HepG2 (cell line): Measurements from ENCODE around the gene IRF2BPL. TPM values are rescaled to one million over a fixed set of nuclear protein-coding genes. Genes with fewer than 3 reads are reported as not detected.

Source experiments
- FOSL2 ChIP-seq: sonication (generic); formaldehyde crosslinking; IDR thresholded peaks from 2 replicates; pipeline ENCODE4 v1.4.0; 2020; ENCODE audit warnings: missing genetic modification reagents
- HDAC2 ChIP-seq: sonication (generic); formaldehyde crosslinking; IDR thresholded peaks from 2 replicates; pipeline ENCODE4 v1.4.0; 2020; ENCODE audit warnings: missing genetic modification reagents
- KDM1A ChIP-seq: IDR thresholded peaks from 2 replicates; pipeline ENCODE4 v1.6.1; 2016; ENCODE audit warnings: missing compliant biosample characterization
- KDM5A ChIP-seq: fragments of 200-600 bp; sonication (generic); IDR thresholded peaks from 2 replicates; pipeline ENCODE4 v1.7.0; 2018; ENCODE audit warnings: antibody characterized with exemption, mild to moderate bottlenecking, low read length, borderline replicate concordance
- KLF6 ChIP-seq: IDR thresholded peaks from 2 replicates; pipeline ENCODE4 v1.8.0; 2016; ENCODE audit warnings: missing biosample characterization, missing genetic modification reagents
- NR2F1 ChIP-seq, 2 experiments: fragments of 450-650 bp in 1 of 2; formaldehyde crosslinking in 1 of 2; IDR thresholded peaks; 2 replicates each; pipeline versions ENCODE4 v1.5.0 to v1.6.1; 2016 to 2020; ENCODE audit warnings: mild to moderate bottlenecking in 1 of 2, missing compliant biosample characterization in 1 of 2, missing genetic modification reagents in 1 of 2, moderate library complexity in 1 of 2
- POLR2AphosphoS5 ChIP-seq: IDR thresholded peaks from 2 replicates; pipeline ENCODE4 v1.6.1; 2012; ENCODE audit warnings: low read depth, low read length
- ZNF225 ChIP-seq: sonication (generic); formaldehyde crosslinking; IDR thresholded peaks from 2 replicates; pipeline ENCODE4 v1.4.0; 2020; ENCODE audit warnings: mild to moderate bottlenecking, missing genetic modification reagents
- ZNF263 ChIP-seq: sonication (generic); formaldehyde crosslinking; IDR thresholded peaks from 2 replicates; pipeline ENCODE4 v1.4.0; 2020; ENCODE audit warnings: missing genetic modification reagents
- ZNF720 ChIP-seq: sonication (generic); formaldehyde crosslinking; IDR thresholded peaks from 2 replicates; pipeline ENCODE4 v1.4.0; 2020; ENCODE audit warnings: missing genetic modification reagents
- polyA plus RNA-seq, 8 experiments: library from polyadenylated mRNA; depleted of rRNA in 3 of 8; stranded (reverse) in 7 of 8; unstranded in 1 of 8; fragments of >200 nt; fragmentation: Illumina TruSeq in 4 of 8; extraction: Trizol in 4 of 8; gene quantifications; 2 replicates each; pipeline versions ENCODE4 v1.2.1 to v1.2.3, GENCODE V29; 2011 to 2016; ENCODE audit warnings: low read depth in 4 of 8, missing spikeins in 1 of 8, mixed read lengths in 1 of 8; ENCODE audit not compliant: insufficient read depth in 1 of 8
- total RNA-seq, 5 experiments: library from RNA; depleted of rRNA; stranded (reverse); fragments of >200 nt; fragmentation: Illumina TruSeq; extraction: Trizol; gene quantifications; 2 replicates each; pipeline ENCODE4 v1.2.3, GENCODE V29; 2016; ENCODE audit warnings: low read depth in 1 of 5
- TF ChIP-seq, protein P1 (sequence below): sonication (generic); formaldehyde crosslinking; IDR thresholded peaks from 2 replicates; pipeline ENCODE4 v1.5.0; 2020; ENCODE audit warnings: mild to moderate bottlenecking, missing genetic modification reagents, borderline replicate concordance
- TF ChIP-seq, protein P2 (sequence below): sonication (generic); formaldehyde crosslinking; IDR thresholded peaks from 2 replicates; pipeline ENCODE4 v1.4.0; 2020; ENCODE audit warnings: missing genetic modification reagents
- TF ChIP-seq, protein P3 (sequence below): sonication (generic); formaldehyde crosslinking; IDR thresholded peaks from 2 replicates; pipeline ENCODE4 v1.4.0; 2020; ENCODE audit warnings: missing genetic modification reagents, borderline replicate concordance
- TF ChIP-seq, protein P4 (sequence below): sonication (generic); formaldehyde crosslinking; IDR thresholded peaks from 2 replicates; pipeline ENCODE4 v1.5.1; 2020; ENCODE audit warnings: mild to moderate bottlenecking, missing genetic modification reagents, borderline replicate concordance

The IRF2BPL gene
- total and polyA plus RNA-seq, 2 of the 13 experiments (the other 11 are each of a cell fraction or from before 2014, with no cell fraction given) = 6.6 to 8.4 TPM

DNA sequence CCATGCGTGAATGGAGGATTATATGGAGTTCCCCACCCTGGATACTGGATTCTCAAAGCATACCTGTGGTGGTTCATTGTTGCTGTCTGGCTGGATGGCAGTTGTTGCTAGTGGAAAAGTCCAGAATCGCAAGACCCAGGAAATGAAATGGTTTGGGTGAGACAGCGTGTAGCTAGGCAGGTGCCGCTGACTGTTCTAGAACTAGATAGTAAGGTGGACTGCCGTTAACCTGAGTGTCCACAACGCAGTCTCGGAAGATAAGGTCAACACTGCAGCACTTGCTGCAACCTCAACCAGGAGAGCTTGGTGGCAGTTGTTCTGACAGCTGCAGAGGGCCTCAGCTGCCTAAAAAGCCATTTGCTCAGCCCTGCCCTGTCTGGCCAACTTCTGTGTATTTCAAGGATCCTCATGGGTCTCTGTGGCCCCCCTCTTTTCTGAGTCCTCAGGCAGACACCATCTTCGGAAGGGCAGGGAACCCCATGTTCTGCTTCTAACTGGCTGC is 15.5 kb upstream of the IRF2BPL start (continued):
- TF ChIP-seq KLF6 (no peak), KDM1A (no peak), ZNF263 (CRISPR knock-in tag) (no peak), NR2F1 (CRISPR knock-in tag; IDR thresholded peaks at IDR 0.05) (no peak), ZNF225 (no peak), FOSL2 (CRISPR knock-in tag) (0 out of 2 replicates have a peak, but pooled peaks have one; percentile 6), HDAC2 (CRISPR knock-in tag) (no peak), ZNF720 (no peak), POLR2AphosphoS5 (no peak), KDM5A (no peak)
- TF ChIP-seq, protein P1, sequence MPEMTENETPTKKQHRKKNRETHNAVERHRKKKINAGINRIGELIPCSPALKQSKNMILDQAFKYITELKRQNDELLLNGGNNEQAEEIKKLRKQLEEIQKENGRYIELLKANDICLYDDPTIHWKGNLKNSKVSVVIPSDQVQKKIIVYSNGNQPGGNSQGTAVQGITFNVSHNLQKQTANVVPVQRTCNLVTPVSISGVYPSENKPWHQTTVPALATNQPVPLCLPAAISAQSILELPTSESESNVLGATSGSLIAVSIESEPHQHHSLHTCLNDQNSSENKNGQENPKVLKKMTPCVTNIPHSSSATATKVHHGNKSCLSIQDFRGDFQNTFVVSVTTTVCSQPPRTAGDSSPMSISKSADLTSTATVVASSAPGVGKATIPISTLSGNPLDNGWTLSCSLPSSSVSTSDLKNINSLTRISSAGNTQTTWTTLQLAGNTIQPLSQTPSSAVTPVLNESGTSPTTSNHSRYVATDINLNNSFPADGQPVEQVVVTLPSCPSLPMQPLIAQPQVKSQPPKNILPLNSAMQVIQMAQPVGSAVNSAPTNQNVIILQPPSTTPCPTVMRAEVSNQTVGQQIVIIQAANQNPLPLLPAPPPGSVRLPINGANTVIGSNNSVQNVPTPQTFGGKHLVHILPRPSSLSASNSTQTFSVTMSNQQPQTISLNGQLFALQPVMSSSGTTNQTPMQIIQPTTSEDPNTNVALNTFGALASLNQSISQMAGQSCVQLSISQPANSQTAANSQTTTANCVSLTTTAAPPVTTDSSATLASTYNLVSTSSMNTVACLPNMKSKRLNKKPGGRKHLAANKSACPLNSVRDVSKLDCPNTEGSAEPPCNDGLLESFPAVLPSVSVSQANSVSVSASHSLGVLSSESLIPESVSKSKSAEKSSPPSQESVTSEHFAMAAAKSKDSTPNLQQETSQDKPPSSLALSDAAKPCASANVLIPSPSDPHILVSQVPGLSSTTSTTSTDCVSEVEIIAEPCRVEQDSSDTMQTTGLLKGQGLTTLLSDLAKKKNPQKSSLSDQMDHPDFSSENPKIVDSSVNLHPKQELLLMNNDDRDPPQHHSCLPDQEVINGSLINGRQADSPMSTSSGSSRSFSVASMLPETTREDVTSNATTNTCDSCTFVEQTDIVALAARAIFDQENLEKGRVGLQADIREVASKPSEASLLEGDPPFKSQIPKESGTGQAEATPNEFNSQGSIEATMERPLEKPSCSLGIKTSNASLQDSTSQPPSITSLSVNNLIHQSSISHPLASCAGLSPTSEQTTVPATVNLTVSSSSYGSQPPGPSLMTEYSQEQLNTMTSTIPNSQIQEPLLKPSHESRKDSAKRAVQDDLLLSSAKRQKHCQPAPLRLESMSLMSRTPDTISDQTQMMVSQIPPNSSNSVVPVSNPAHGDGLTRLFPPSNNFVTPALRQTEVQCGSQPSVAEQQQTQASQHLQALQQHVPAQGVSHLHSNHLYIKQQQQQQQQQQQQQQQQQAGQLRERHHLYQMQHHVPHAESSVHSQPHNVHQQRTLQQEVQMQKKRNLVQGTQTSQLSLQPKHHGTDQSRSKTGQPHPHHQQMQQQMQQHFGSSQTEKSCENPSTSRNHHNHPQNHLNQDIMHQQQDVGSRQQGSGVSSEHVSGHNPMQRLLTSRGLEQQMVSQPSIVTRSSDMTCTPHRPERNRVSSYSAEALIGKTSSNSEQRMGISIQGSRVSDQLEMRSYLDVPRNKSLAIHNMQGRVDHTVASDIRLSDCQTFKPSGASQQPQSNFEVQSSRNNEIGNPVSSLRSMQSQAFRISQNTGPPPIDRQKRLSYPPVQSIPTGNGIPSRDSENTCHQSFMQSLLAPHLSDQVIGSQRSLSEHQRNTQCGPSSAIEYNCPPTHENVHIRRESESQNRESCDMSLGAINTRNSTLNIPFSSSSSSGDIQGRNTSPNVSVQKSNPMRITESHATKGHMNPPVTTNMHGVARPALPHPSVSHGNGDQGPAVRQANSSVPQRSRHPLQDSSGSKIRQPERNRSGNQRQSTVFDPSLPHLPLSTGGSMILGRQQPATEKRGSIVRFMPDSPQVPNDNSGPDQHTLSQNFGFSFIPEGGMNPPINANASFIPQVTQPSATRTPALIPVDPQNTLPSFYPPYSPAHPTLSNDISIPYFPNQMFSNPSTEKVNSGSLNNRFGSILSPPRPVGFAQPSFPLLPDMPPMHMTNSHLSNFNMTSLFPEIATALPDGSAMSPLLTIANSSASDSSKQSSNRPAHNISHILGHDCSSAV (CRISPR knock-in tag) = no peak
- TF ChIP-seq, protein P2, sequence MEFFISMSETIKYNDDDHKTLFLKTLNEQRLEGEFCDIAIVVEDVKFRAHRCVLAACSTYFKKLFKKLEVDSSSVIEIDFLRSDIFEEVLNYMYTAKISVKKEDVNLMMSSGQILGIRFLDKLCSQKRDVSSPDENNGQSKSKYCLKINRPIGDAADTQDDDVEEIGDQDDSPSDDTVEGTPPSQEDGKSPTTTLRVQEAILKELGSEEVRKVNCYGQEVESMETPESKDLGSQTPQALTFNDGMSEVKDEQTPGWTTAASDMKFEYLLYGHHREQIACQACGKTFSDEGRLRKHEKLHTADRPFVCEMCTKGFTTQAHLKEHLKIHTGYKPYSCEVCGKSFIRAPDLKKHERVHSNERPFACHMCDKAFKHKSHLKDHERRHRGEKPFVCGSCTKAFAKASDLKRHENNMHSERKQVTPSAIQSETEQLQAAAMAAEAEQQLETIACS (CRISPR knock-in tag) = no peak
- TF ChIP-seq, protein P3, sequence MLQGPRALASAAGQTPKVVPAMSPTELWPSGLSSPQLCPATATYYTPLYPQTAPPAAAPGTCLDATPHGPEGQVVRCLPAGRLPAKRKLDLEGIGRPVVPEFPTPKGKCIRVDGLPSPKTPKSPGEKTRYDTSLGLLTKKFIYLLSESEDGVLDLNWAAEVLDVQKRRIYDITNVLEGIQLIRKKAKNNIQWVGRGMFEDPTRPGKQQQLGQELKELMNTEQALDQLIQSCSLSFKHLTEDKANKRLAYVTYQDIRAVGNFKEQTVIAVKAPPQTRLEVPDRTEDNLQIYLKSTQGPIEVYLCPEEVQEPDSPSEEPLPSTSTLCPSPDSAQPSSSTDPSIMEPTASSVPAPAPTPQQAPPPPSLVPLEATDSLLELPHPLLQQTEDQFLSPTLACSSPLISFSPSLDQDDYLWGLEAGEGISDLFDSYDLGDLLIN (CRISPR knock-in tag) = no peak
- TF ChIP-seq, protein P4, sequence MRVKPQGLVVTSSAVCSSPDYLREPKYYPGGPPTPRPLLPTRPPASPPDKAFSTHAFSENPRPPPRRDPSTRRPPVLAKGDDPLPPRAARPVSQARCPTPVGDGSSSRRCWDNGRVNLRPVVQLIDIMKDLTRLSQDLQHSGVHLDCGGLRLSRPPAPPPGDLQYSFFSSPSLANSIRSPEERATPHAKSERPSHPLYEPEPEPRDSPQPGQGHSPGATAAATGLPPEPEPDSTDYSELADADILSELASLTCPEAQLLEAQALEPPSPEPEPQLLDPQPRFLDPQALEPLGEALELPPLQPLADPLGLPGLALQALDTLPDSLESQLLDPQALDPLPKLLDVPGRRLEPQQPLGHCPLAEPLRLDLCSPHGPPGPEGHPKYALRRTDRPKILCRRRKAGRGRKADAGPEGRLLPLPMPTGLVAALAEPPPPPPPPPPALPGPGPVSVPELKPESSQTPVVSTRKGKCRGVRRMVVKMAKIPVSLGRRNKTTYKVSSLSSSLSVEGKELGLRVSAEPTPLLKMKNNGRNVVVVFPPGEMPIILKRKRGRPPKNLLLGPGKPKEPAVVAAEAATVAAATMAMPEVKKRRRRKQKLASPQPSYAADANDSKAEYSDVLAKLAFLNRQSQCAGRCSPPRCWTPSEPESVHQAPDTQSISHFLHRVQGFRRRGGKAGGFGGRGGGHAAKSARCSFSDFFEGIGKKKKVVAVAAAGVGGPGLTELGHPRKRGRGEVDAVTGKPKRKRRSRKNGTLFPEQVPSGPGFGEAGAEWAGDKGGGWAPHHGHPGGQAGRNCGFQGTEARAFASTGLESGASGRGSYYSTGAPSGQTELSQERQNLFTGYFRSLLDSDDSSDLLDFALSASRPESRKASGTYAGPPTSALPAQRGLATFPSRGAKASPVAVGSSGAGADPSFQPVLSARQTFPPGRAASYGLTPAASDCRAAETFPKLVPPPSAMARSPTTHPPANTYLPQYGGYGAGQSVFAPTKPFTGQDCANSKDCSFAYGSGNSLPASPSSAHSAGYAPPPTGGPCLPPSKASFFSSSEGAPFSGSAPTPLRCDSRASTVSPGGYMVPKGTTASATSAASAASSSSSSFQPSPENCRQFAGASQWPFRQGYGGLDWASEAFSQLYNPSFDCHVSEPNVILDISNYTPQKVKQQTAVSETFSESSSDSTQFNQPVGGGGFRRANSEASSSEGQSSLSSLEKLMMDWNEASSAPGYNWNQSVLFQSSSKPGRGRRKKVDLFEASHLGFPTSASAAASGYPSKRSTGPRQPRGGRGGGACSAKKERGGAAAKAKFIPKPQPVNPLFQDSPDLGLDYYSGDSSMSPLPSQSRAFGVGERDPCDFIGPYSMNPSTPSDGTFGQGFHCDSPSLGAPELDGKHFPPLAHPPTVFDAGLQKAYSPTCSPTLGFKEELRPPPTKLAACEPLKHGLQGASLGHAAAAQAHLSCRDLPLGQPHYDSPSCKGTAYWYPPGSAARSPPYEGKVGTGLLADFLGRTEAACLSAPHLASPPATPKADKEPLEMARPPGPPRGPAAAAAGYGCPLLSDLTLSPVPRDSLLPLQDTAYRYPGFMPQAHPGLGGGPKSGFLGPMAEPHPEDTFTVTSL (CRISPR knock-in tag) = no peak
